SH-SY5Y (cell line): Measurements from ENCODE around the gene HAUS3.

Experiments
- GATA2 ChIP-seq: IDR thresholded peaks from 2 replicates; pipeline ENCODE4 v1.6.1; 2011; ENCODE audit warnings: mild to moderate bottlenecking, low read depth, low read length
- GATA3 ChIP-seq: IDR thresholded peaks from 2 replicates; pipeline ENCODE4 v1.6.1; 2011; ENCODE audit warnings: low read depth, mild to moderate bottlenecking, low read length, moderate library complexity

DNA sequence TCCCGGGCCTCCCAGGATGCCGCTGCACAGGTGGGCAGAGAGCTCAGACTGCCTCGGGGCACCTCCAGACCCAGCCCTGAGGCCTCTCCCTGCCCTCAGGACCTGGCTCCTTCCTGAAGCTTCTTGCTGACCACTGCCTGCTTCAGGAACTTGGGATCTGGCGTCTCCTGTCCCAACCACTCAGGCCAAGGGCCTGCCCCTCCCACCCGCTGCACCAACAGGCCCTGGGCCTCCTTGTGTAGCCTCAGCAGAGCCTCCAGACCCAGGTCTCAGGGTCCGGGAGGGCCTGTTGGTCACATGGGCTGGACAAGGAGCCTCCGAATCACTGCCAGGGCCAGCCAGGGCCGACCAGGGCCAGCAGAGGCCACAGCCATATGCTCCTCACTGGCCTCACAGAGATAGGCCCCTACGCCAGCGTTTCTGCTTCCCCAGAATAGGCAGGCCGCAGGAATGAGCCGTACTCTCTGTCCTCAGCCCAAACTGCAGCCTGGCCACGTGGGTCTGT, 17.2 kb upstream of the HAUS3 start:
- TF ChIP-seq GATA3 (no peak), GATA2 (no peak)
